ENCODE measurements around the gene DLG1.

Gene DLG1

GRCh38 chr3:197331131-197331530 is 32.7 kb upstream of the DLG1 start:
- Mint-ChIP-seq H3K4me3 (no peak overlapping the region), H3K27me3 (peaks cover 19% of the 10 kb centered on the region), H3K4me1 (no peaks in the 10 kb centered on the region), H3K9me3 (no peaks in the 10 kb centered on the region), H3K27ac (no peak overlapping the region), H3K36me3 (no peaks in the 10 kb centered on the region)
- no peak for ATAC-seq

GRCh38 chr3:197329382-197329781 is 31.0 kb upstream of the DLG1 start:
- no peaks in the 10 kb centered on the region for H3K4me1 Mint-ChIP-seq
- no peak overlapping the region for H3K4me3 Mint-ChIP-seq
- no peaks in the 10 kb centered on the region for H3K36me3 Mint-ChIP-seq
- H3K27me3 Mint-ChIP-seq = peaks cover 19% of the 10 kb centered on the region
- no peak overlapping the region for H3K27ac Mint-ChIP-seq
- no peaks in the 10 kb centered on the region for H3K9me3 Mint-ChIP-seq
- no peak for ATAC-seq

GRCh38 chr3:197328198-197328597 is 29.8 kb upstream of the DLG1 start:
- ATAC-seq = no peak
- H3K9me3 Mint-ChIP-seq = no peaks in the 10 kb centered on the region
- no peak overlapping the region for H3K27ac Mint-ChIP-seq
- H3K36me3 Mint-ChIP-seq = no peaks in the 10 kb centered on the region
- no peaks in the 10 kb centered on the region for H3K4me1 Mint-ChIP-seq
- peaks cover 27% of the 10 kb centered on the region for H3K27me3 Mint-ChIP-seq
- no peak overlapping the region for H3K4me3 Mint-ChIP-seq

- ATAC-seq = no peak
- no peaks in the 10 kb centered on the region for H3K36me3 Mint-ChIP-seq
These were observed 29.3 kb upstream of the DLG1 start for GRCh38 chr3:197327701-197328100.

GRCh38 chr3:197325773-197326172 is 27.4 kb upstream of the DLG1 start:
- H3K4me3 Mint-ChIP-seq = no peak overlapping the region
- no peak for ATAC-seq

More at GRCh38 chr3:197327701-197328100, 29.3 kb upstream of the DLG1 start:
- no peaks in the 10 kb centered on the region for H3K9me3 Mint-ChIP-seq
- H3K4me3 Mint-ChIP-seq = no peak overlapping the region
- no peak overlapping the region for H3K27ac Mint-ChIP-seq
- no peaks in the 10 kb centered on the region for H3K4me1 Mint-ChIP-seq
- H3K27me3 Mint-ChIP-seq = peaks cover 30% of the 10 kb centered on the region

DNA sequence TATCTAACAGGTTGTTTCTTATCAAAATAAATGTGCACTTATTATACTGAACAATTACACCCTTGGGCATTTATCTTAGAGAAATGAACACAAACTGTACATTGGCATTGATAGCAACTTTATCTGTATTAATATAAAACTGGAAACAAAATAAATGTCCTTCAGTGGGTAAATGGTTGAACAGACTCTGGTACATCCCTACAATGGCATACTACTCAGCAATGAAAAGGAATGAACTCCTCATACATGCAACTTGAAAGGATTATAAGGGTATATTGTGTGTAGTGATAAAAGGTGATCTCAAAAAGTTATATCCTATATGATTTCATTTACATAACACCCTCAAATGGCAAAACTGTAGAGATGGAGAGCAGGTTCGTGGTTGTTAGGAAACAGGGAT is 23.7 kb upstream of the DLG1 start:
- Mint-ChIP-seq H3K27ac (no peak overlapping the region), H3K9me3 (peaks cover 3% of the 10 kb centered on the region), H3K4me1 (no peaks in the 10 kb centered on the region), H3K36me3 (no peaks in the 10 kb centered on the region), H3K27me3 (peaks cover 50% of the 10 kb centered on the region), H3K4me3 (no peak overlapping the region)
- no peak for ATAC-seq

More at GRCh38 chr3:197325773-197326172, 27.4 kb upstream of the DLG1 start:
- no peak overlapping the region for H3K27ac Mint-ChIP-seq
- H3K27me3 Mint-ChIP-seq = peaks cover 28% of the 10 kb centered on the region
- no peaks in the 10 kb centered on the region for H3K4me1 Mint-ChIP-seq
- H3K9me3 Mint-ChIP-seq = peaks cover 3% of the 10 kb centered on the region
- no peaks in the 10 kb centered on the region for H3K36me3 Mint-ChIP-seq

GRCh38 chr3:197320582-197320981 is 22.2 kb upstream of the DLG1 start:
- H3K27ac Mint-ChIP-seq = no peak overlapping the region
- H3K4me1 Mint-ChIP-seq = no peaks in the 10 kb centered on the region
- no peaks in the 10 kb centered on the region for H3K36me3 Mint-ChIP-seq
- H3K4me3 Mint-ChIP-seq = no peak overlapping the region
- peaks cover 3% of the 10 kb centered on the region for H3K9me3 Mint-ChIP-seq
- H3K27me3 Mint-ChIP-seq = peaks cover 58% of the 10 kb centered on the region
- no peak for ATAC-seq

GRCh38 chr3:197317250-197317963 is 19.0 kb upstream of the DLG1 start:
- H3K4me1 Mint-ChIP-seq = no peaks in the 10 kb centered on the region
- peaks cover 56% of the 10 kb centered on the region for H3K27me3 Mint-ChIP-seq
- H3K9me3 Mint-ChIP-seq = peaks cover 5% of the 10 kb centered on the region
- ATAC-seq = no peak
- no peak overlapping the region for H3K27ac Mint-ChIP-seq
- no peak overlapping the region for H3K4me3 Mint-ChIP-seq
- no peaks in the 10 kb centered on the region for H3K36me3 Mint-ChIP-seq

DNA sequence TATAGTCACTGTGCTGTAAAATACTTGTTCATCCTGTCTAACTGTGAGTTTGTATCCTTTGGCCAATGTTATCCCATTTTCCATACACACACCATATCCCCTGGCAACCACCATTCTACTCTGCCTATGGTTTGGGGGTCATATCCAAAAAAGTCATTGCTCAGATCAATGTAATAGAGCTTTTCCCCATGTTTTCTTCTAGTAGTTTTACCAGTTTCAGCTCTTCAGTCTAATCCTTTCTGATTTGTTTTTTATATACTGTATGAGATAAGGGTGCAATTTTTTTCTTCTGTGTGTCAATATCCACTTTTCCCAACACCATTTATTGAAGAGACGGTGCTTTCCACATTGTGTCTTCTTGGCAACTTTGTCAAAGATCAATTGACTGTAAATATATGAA is 14.0 kb upstream of the DLG1 start:
- peaks cover 4% of the 10 kb centered on the region for H3K9me3 Mint-ChIP-seq
- peaks cover 11% of the 10 kb centered on the region for H3K4me1 Mint-ChIP-seq
- no peak for ATAC-seq
- H3K36me3 Mint-ChIP-seq = no peaks in the 10 kb centered on the region
- no peak overlapping the region for H3K27ac Mint-ChIP-seq
- no peak overlapping the region for H3K4me3 Mint-ChIP-seq
- peaks cover 31% of the 10 kb centered on the region for H3K27me3 Mint-ChIP-seq

DNA sequence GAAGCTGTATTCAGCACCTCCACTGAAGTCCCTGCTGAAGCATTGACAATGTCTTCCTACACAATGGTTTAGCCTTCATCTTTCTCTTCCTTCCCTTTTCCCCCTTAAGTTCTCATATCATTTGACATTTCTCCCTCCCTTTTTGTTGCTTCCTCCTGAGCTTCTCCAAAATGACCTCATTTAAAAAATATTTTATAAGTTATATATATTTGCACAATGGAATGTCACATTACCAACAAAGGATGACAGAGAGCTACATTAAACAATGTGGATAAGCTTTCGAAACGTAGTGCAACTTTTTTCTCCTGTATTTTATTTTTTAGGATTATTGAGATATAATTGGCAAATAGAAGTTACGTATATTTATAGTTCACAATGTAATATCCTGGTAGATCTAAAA is 13.2 kb upstream of the DLG1 start:
- Mint-ChIP-seq H3K9me3 (peaks cover 4% of the 10 kb centered on the region), H3K27ac (no peak overlapping the region), H3K27me3 (peaks cover 31% of the 10 kb centered on the region), H3K36me3 (no peaks in the 10 kb centered on the region), H3K4me1 (peaks cover 11% of the 10 kb centered on the region), H3K4me3 (no peak overlapping the region)
- ATAC-seq = no peak

- H3K9me3 Mint-ChIP-seq = peaks cover 4% of the 10 kb centered on the region
- peaks cover 21% of the 10 kb centered on the region for H3K4me1 Mint-ChIP-seq
- ATAC-seq = no peak
- H3K27me3 Mint-ChIP-seq = peaks cover 24% of the 10 kb centered on the region
- H3K4me3 Mint-ChIP-seq = no peak overlapping the region
- no peaks in the 10 kb centered on the region for H3K36me3 Mint-ChIP-seq
- H3K27ac Mint-ChIP-seq = no peak overlapping the region
These were observed 11.3 kb upstream of the DLG1 start for GRCh38 chr3:197309528-197310361.

DNA sequence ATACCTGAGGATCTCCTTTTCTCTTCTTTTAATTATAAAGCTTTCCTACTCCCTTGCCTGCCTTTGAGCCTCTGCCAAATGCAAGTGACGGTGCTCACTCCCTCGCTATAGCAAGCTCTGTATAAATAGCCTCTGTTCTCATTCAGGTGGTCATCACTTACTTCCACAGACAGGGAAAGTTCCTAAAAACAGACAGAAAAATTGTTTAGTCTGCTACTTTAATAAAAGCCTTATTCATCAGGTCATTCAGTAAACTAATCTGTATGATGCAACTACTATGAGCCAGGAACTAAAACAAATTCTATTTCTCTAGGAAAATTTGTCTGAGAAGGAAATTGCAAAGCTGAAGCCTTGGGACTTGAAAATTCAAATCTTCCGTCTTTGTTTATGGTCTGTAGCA is 10.2 kb upstream of the DLG1 start:
- peaks cover 23% of the 10 kb centered on the region for H3K27me3 Mint-ChIP-seq
- no peak overlapping the region for H3K27ac Mint-ChIP-seq
- H3K4me1 Mint-ChIP-seq = peaks cover 21% of the 10 kb centered on the region
- H3K4me3 Mint-ChIP-seq = no peak overlapping the region
- peaks cover 4% of the 10 kb centered on the region for H3K9me3 Mint-ChIP-seq
- no peaks in the 10 kb centered on the region for H3K36me3 Mint-ChIP-seq
- no peak for ATAC-seq

GRCh38 chr3:197306374-197307086 is 8.1 kb upstream of the DLG1 start:
- no peak overlapping the region for H3K27ac Mint-ChIP-seq
- H3K27me3 Mint-ChIP-seq = peaks cover 20% of the 10 kb centered on the region
- H3K36me3 Mint-ChIP-seq = no peaks in the 10 kb centered on the region
- no peak overlapping the region for H3K4me3 Mint-ChIP-seq
- peaks cover 21% of the 10 kb centered on the region for H3K4me1 Mint-ChIP-seq
- no peak for ATAC-seq
- H3K9me3 Mint-ChIP-seq = no peaks in the 10 kb centered on the region

GRCh38 chr3:197305854-197306253 is 7.4 kb upstream of the DLG1 start:
- no peaks in the 10 kb centered on the region for H3K36me3 Mint-ChIP-seq
- peaks cover 21% of the 10 kb centered on the region for H3K4me1 Mint-ChIP-seq
- peaks cover 27% of the 10 kb centered on the region for H3K27me3 Mint-ChIP-seq
- peak; percentile 76 for ATAC-seq
- no peak overlapping the region for H3K4me3 Mint-ChIP-seq
- no peak overlapping the region for H3K27ac Mint-ChIP-seq
- H3K9me3 Mint-ChIP-seq = no peaks in the 10 kb centered on the region

DNA sequence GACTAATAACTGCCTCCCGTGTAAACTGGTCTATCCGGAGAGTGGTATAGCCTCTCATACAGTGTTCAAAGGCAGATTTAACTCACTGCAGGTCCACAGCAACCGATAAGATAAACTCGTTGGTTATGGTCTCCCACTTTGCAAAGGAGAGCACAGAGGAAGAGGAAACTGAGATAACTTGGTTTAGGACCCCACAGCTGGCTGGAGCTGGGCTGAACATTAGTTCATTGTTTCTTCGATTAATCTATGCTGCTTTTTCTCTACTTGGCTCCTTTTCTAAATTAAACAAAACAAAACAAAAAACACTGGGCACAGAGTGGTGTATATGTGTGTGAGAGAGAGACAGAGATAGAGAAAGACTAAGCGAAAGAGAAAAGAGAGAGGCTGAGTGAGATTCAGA is 5.0 kb upstream of the DLG1 start:
- Mint-ChIP-seq H3K4me3 (no peak overlapping the region), H3K27ac (no peak overlapping the region), H3K27me3 (peaks cover 40% of the 10 kb centered on the region), H3K4me1 (peaks cover 21% of the 10 kb centered on the region), H3K36me3 (no peaks in the 10 kb centered on the region), H3K9me3 (no peaks in the 10 kb centered on the region)
- ATAC-seq = no peak

Data from stimulated activated memory B cell treated with anti-CD40 and anti-IgM and Interleukin-4, amounts not matched to agents 10 μg/mL and 1 μg/mL and 100 μg/mL, for 72 hours (primary cell).